HG03354 (cell line): ENCODE measurements around the gene CENPP.

Experiments used
- ATAC-seq: cut with Tn5 transposase; IDR thresholded peaks from one replicate; pipeline ENCODE4 v1.9.1; 2021; ENCODE audit warnings: mild to moderate bottlenecking; ENCODE audit not compliant: unreplicated experiment, poor library complexity, severe bottlenecking

The CENPP gene

DNA sequence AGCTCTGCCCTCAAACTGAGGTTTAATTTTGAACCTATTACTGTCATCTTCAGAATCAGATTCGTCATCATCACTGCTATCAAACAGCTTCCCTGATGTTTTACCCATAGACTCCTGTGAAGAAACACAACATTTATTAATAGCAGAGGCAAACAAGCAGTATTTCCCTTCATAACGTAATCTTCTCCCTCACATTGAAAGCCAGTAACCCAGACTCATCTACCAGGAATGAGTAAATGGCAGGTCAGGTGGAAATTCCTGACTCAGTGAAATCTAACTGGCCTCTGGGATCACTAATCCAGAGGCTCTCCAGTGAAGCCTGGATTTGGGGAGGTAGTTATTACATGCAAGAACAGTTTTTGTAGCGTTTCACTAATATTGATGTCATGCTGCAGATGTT lies 15.2 kb upstream of the CENPP start:
- no peak for ATAC-seq

DNA sequence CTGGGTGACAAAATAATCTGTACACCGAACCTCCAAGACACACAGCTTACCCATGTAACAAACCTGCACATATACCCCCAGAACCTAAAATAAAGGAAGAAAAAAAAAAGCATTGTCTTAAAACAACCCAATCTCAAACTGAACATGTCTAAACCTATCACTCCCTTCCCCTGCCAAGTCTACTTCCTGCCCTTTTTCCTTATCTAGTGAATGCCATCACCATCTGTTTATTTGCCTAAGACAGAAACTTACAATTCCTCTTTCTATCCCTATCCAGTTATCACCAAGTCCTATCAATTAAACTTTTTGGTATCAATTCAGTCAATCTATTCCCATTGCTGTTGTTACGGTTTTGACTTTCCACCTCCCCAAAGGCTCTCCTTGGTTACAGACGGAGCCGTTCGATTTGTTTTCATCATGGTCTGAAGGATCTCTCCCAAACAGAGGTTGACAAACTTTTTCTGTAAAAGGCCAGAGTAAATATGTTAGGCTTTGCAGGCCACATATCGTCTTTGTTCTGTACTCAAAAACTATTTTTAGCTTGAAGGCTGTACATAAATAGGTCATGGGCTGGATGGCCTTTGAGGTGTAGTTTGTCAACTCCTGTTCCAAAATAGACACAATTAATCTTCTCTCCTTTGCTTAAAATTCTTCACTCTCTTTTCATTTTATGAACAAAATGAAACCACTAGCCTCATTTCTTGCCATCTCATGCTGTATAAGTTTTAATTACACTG lies 12.7 kb upstream of the CENPP start:
- ATAC-seq = no peak

DNA sequence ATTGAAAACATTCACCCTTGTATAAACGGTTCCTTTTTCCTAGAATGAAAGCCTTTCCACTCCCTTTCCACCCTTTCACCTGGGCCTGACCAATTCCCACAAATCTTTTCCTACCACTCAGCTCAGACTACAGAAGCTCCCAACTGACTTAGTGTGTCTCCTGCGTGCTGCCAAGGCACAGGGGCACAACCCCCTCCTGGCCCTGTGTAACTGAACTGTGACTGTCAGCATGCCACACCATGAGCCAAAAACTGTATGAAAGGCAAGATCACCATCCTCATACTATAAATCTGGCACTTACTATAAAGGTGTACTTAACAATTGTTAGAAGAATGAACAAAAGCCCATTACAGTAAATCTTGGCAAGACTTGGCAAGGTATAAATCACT lies 12.1 kb upstream of the CENPP start:
- ATAC-seq = no peak

DNA sequence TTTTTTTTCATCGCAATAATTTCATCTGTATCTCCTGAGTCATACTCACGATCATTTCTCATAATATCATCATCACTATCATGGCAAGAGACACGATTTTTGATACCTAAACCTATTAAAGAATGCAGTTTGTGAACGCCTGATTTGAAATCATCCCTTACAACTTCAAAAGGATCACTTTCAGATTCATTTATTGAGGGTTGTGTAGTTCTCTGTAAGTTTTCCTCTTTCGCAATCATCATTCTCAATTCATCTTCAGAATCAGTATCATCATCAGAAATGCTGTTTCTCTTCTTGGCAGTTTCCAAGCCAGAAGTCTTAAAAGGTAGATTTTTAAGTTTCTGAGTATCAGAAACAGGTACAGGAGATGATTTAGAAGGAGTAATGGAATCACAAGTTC lies 10.3 kb upstream of the CENPP start:
- ATAC-seq = no peak

DNA sequence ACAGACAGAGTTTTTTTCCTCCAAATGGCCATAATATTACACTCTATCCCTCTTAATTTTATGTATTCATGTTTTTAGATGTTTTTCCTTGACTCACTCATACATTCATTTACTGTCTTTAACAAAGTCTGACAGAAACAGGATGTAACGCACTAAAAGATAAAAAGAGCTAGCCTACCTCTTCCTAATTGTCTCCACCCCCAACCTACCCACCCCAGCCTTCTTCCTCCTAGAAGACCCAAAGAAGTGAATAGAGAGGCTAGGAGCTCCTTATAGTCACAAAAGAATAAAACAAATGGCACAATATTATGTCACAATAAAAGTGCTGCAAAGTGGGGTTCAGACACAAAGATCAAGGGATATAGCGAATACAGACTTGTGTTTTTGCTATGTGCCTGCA lies 1.3 kb upstream of the CENPP start:
- ATAC-seq = no peak

DNA sequence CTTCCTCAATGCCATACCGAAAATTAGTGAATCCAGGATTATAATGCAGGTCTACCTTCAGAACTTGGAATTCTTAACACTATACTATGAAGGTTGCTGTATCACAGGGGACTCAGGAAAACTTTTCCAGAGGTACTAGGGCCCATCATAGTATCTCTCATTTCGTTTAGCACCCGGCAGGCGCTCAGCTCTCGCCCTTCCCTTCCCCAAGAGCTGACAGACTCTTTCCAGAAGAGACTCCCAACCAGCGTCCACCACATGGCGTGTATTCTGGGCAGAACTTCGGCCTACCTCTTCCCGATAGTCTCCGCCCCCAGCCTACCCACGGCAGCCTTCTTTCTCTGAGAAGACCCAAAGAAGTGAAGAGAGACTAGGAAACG lies 874 bp upstream of the CENPP start:
- ATAC-seq = peak; percentile 22

DNA sequence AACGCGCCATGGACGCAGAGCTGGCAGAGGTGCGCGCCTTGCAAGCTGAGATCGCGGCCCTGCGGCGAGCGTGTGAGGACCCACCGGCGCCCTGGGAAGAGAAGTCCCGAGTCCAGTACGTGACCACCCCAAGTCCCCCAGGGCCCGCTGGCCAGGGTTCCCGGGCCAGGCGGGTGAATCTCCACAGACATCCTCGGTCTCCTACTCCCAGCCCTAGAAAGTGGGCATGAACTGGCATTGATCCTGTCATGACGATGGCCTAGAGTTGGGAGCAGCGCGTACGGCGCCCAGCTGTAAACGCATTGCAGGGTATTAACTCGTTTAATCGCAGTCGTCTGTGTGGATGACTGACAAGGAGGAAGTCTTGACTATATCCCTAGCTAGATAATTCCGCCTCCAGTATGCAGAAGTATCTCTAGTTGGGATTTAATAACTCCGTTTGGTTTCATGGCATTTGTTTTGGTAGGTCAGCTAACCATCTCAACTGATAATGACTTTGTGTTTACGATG lies 293 bp downstream of the CENPP start:
- ATAC-seq = peak; percentile 10

DNA sequence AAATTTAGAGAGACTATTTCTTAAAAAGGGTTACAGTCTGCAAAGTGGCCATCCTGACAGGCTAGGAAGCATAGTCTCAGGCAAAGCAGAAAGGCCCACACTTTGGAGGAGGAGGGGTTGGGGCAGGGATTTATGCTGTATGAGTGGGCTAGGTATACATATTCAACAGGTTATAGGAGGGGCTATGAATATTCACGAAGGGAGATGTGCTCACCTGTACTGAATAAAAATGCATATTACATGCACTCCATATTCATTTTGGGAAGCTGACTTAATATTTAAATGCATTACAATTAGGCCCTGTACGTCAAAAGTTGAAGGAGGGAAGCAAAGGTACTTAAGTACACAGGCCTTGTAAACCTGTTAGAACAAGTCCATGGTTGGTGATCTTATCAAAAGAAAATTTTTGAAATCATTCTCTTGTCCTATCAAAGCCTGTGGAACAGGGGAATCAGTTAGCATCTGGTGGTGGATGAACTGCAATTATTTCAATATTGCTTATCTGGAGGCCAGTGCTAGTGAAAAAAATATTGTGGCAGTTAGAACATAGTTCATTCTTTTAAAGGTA lies 1.6 kb downstream of the CENPP start:
- ATAC-seq = no peak

DNA sequence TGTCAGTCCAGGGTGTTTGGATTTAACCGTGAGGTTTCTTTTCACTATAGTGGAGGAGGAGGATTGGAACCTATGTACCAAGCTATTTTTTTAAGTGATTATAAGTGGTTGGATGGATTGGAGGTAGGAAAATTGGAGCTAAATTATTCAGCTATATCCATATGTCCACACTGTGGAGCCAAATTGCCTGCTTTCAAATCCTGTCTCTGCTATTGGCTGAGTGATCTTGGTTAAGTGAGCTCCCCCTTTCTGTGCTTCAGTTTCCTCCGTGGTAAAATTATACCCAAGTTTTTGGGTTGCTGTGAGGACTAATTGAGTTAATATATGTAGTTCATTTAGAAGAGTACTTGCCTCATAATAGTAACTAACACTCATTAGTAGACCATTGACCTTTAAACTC lies 2.5 kb downstream of the CENPP start:
- no peak for ATAC-seq

DNA sequence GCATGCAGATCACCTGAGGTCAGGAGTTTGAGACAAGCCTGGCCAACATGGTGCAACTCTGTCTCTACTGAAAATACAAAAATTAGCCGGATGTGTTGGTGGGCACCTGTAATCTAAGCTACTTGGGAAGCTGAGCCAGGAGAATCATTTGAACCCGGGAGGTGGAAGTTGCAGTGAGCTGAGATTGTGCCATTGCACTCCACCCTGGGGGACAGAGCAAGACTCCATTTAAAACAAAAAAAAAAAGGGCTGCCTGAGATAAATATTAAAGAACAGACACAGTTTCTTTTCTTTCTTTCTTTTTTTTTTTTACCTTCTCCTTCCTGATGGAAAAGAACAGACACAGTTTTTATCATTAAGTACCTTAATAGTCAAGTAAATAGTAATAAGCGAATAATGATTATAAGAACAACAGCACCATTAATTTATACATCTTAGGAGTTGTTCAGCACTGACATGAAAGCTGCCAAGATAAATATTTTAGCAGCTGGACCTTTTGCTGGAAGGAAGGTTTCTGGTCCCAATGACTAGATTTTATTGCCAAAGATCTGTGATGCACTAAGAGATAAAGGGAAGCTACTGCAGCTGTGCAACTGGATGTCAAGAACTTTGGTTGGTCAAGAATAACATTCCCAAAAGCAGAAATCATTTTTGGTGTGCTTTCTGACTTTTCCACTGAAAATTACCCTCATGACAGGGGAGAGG lies 7.0 kb downstream of the CENPP start:
- ATAC-seq = no peak

DNA sequence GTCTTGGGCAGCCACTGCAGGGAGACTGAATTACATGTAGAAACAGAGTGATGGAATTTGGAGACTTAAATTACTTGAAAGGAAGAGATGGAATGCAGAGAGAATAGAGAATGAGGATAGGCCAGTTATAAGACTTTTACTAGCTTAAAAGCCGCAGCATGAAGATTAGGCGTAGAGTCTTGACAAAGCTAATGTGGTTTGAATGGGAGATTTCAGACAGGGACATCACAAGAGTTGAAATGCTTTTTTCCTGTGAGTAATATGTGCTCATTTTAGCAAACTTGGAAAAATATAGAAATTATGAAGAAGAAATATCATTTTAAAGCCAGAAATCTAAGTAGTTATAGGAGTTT lies 7.5 kb downstream of the CENPP start:
- no peak for ATAC-seq

DNA sequence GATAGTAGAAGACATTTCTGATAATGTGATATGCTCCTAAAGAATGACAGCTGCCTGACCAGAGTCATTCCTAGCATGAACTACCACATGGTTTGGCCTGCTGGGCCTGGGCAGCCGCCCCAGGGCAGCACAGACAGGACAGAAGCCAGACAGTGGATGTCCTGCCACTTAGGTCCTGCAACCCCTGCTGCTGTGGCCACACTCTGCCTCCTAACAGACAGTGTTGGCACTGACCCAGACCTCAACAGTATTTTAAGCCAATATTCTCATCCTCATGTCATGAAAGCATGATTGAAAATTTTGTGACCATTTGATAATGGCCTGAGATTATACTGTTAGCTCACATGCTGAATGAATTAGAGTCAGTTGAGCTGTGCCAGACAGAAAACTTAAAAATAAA lies 15.8 kb downstream of the CENPP start:
- ATAC-seq = no peak

DNA sequence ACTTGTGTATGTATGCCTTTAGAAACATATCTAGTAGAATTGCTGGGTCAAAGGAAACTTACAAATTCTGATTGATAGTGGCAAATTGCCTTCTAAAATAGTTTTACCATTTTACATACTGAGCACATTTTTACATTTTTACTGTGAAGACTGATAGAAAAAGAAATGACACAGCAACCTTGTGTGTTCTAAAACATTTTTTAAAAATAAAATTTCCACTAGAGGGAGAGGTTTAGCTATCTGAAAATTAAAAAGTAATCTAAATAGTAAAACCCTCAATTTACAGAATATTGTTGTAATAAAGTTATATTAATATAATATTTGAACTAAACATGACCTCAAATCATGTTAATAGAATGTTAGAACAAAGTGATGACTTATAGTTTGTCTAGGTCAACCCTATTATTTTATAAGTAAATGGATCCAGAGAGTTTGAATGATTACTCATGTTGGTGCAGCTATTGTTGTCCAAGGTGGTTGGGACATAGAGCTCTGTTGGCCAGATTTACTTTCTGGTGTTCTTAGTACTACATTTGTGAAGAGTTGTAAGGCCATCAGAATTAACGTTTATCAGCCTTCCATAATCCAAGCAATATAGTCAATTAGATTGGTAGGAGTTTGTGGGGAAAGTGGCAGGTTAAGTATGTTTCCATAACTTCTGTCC lies 17.2 kb downstream of the CENPP start:
- no peak for ATAC-seq

DNA sequence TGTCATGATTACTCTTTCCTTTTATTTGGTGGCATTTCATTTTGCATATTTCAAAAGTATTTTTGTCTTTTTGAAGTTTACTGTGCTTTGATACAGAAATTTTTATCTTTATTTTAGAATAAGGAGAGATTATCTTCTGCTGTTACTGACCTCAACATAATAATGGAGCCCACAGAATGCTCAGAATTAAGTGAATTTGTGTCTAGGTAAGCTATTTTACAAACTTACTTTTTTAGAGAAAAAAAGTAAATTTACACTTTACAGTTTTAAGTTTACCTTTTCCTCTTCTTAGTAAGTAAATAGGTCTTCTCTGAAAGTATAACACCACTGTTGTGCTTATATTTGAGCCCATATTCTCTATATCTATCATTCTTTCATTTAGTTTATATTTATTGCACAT lies 19.8 kb downstream of the CENPP start:
- no peak for ATAC-seq

DNA sequence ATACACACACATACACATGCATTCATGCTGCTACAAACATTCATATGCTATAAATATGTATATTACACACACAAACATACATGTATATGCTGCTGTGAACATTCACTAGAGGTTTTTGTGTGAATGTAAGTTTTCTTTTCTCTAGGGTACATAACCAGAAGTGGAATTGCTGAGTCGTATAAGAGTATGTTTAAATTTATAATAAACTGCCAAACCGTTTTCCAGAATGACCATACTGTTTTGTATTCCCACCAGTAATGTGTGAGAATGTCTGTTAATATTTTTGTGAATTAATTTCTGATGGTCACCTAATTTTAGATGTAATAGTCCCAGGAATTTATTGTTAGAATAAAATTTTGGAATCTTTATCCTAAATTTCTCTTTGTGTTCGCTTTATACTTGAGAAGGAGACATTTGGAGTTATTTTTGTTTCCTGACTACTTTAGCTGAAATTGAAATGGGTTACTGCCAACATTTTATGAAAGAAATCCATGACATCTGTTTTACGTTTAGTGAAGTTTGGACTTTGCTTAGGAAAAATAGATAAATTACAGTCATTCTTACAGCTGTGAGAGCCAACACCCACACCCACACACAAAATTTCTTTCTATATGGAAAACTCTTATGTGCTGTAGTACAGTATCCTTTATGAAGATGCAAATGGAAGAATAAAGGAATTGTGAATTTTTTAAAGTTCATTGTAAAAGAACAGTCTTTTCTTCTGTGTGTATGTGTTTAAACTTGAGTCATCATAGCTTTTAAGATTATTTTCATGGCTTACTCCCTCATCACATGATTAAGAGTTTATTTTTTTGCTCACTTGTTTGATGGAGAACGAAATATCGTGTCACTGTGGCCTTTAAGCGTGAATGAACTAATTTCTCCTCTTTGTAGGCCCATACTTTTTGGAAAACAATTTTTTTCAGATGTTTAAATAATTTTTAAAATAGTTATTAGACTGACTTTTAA lies 24.3 kb downstream of the CENPP start:
- no peak for ATAC-seq

DNA sequence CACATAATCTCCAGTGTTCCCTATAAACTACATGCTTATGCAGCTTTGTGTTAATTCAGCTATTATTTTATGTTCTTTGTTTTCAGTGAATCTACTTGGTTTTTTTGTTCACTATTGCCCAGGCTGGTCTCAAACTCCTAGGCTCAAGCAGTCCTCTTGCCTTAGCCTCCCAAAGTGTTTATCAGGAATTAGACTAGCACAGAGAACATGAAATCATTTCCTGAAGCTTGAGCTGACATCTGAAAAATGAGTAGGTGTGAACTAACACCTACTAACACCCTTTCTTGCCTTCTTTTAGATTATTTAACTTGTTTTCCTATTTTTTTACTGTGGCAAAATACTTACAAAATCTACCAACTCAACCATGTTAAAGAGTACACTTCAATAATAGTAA lies 25.0 kb downstream of the CENPP start:
- no peak for ATAC-seq

DNA sequence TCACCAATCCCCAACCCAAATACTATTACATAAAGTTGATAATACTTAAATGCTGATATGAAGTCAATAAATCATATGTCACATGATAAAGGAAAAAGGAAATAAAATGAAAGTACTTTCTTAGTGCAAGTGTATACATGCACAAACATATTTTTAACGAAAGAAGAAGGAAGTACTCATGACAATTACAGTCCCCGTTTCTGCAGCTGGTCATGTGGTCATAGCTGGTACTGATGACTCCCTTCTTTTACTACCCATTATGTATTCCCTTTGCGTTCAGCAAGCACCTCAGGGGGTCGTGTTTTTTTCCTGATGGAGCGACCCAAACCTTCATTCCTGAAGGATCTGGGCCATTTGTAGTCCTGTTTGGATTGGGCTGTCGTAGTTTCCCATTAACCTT lies 27.3 kb downstream of the CENPP start:
- no peak for ATAC-seq

DNA sequence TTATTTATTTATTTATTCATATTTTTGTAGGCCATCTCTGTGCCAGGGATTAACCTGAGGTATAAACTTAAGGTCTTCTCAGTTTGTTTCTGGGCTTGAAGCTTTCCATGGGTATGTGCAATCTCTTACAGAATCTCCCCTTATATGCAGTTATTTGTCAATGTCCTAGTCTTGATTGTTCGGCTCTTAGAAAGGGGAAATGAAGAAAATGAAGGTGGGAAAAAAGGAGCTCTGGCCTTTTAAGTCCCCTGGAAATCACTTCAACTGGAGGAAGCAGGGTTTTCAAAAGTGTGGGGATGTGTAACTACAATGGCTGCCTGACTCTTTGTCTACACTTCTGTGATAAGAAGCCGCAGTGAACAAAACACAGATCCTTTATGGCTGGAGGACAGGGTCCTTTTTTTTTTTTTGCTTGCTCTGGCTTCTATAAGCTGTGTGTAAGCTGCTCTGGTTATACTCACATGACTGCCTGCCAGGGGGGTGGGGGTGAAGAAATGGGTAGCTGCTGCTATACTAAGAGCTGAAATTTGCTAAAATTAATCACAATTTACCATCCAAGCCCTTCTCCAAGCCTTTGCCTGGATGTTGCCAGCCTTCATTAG lies 33.7 kb downstream of the CENPP start:
- no peak for ATAC-seq

DNA sequence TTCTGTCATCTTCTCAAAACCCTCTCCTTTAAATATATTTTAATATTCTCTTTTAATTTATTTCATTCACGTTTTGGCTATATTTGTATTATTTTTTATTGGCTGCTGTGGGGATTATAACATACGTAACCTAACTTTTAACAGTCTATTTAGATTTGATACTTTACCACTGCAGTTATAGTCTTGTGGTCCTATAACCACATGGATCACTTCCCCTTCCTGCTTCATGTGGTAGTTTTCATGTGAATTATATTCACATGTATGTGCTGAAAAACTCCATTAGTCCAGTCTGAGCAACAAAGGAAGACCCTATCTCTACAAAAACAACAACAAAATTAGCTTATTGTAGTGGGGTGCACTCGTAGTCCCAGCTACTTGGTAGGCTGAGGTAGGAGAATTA lies 34.3 kb downstream of the CENPP start:
- ATAC-seq = no peak
